Caco-2 (cell line): ENCODE results near the gene CARD11. TPM values are rescaled to one million over a fixed set of nuclear protein-coding genes. Genes with fewer than 3 reads are reported as not detected.

Experiments
- BruUV-seq: library from RNA; stranded (reverse); fragments of 400-500 nt; replicated peaks from 2 replicates; lab custom pipeline; 2021; lab: Mats Ljungman, UMichigan
- CTCF ChIA-PET: fragments of 300-600 bp; sonication (Branson Sonifier 250); formaldehyde crosslinking; loops from one replicate; lab custom pipeline; 2022; ENCODE audit warnings: antibody characterized with exemption; lab: Charles Lee
- POLR2A ChIA-PET: fragments of 300-600 bp; sonication (Branson Sonifier 250); formaldehyde crosslinking; loops from one replicate; lab custom pipeline; 2022; ENCODE audit warnings: antibody characterized with exemption; lab: Charles Lee
- DNase-seq, 2 experiments: peaks; one replicate each; pipeline versions ENCODE4 v3.0.0 to v3.0.0-alpha.2; 2020 to 2022
- H3K27me3 ChIP-seq: replicated peaks from 2 replicates; pipeline ENCODE4 v1.6.0; 2011; ENCODE audit warnings: low read length; ENCODE audit not compliant: control insufficient read depth, insufficient read depth
- H3K36me3 ChIP-seq: 2 replicates; pipeline ENCODE4 v1.5.1; 2011; ENCODE audit warnings: low read length; ENCODE audit not compliant: control insufficient read depth, insufficient read depth
- H3K4me1 ChIP-seq: fragments of 250-450 bp; sonication (Bioruptor Pico); 2 replicates; pipeline ENCODE4 v1.5.1; 2020; ENCODE audit warnings: mild to moderate bottlenecking
- H3K4me3 ChIP-seq: 2 replicates; pipeline ENCODE4 v1.5.1; 2011; ENCODE audit warnings: low read depth, mild to moderate bottlenecking, control low read depth, low read length
- H3K9me3 ChIP-seq: fragments of 250-450 bp; sonication (Bioruptor Pico); 2 replicates; pipeline ENCODE4 v1.5.1; 2020; ENCODE audit warnings: mild to moderate bottlenecking, moderate library complexity
- H3K27ac Mint-ChIP-seq: one replicate; pipeline ENCODE4 v1.8.0; 2022; ENCODE audit warnings: mixed read lengths; ENCODE audit not compliant: unreplicated experiment
- H3K27me3 Mint-ChIP-seq: one replicate; pipeline ENCODE4 v1.8.0; 2022; ENCODE audit warnings: mixed read lengths; ENCODE audit not compliant: insufficient read depth, unreplicated experiment
- H3K36me3 Mint-ChIP-seq: one replicate; pipeline ENCODE4 v1.8.0; 2022; ENCODE audit warnings: mild to moderate bottlenecking, mixed read lengths; ENCODE audit not compliant: insufficient read depth, unreplicated experiment
- H3K4me1 Mint-ChIP-seq: one replicate; pipeline ENCODE4 v1.8.0; 2022; ENCODE audit warnings: low read depth, mixed read lengths; ENCODE audit not compliant: unreplicated experiment
- H3K4me3 Mint-ChIP-seq: one replicate; pipeline ENCODE4 v1.8.0; 2022; ENCODE audit warnings: mild to moderate bottlenecking, moderate library complexity, mixed read lengths; ENCODE audit not compliant: unreplicated experiment
- H3K9me3 Mint-ChIP-seq: one replicate; pipeline ENCODE4 v1.8.0; 2022; ENCODE audit warnings: mixed read lengths; ENCODE audit not compliant: unreplicated experiment
- intact Hi-C: fragments of 100-400 bp; cut with micrococcal nuclease; formaldehyde crosslinking; loops from one replicate; pipeline ENCODE4 v1.10.0; 2022; ENCODE audit not compliant: unreplicated experiment
- total RNA-seq: library from RNA; stranded (reverse); gene quantifications from 2 replicates; pipeline ENCODE4 v1.2.3, GENCODE V29; 2022
- TF ChIP-seq, protein P1 (sequence below), 2 experiments: fragments of 200-600 bp in 1 of 2; IDR thresholded peaks; 1 replicate in 1 of 2; 2 replicates in 1 of 2; pipeline versions ENCODE4 v1.5.1 to v1.8.0; 2011 to 2022; ENCODE audit warnings: antibody characterized with exemption in 1 of 2, control low read depth in 1 of 2, inconsistent platforms in 1 of 2, low read depth in 1 of 2, low read length in 1 of 2, mild to moderate bottlenecking in 1 of 2, moderate library complexity in 1 of 2; ENCODE audit not compliant: insufficient read depth in 1 of 2, severe bottlenecking in 1 of 2, unreplicated experiment in 1 of 2

The CARD11 gene
- total RNA-seq, 1 experiment from 2014 or later = 5.4 TPM

DNA sequence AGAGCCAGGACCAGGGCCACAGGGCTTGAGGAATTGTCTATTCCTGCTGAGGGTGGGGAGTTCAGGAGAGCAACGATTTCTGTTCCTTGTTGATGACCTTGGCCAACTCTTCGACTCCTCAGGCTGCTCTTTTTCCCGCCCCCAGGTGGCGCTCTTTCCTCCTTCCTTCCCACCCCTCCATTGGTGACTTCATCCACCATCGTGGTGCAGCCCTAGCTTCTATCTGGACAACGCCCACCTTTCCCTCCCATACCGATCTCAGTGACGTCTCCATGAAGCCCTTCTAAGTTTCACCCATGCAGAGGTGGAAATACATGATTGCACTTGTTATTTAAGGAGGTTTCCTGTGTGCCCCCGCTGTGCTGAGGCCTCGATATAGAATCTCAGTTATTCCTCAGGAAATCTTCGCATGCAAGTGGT is 22.1 kb upstream of the CARD11 start:
- peak; percentile 49 to 55 for DNase-seq
- TF ChIP-seq, protein P1, sequence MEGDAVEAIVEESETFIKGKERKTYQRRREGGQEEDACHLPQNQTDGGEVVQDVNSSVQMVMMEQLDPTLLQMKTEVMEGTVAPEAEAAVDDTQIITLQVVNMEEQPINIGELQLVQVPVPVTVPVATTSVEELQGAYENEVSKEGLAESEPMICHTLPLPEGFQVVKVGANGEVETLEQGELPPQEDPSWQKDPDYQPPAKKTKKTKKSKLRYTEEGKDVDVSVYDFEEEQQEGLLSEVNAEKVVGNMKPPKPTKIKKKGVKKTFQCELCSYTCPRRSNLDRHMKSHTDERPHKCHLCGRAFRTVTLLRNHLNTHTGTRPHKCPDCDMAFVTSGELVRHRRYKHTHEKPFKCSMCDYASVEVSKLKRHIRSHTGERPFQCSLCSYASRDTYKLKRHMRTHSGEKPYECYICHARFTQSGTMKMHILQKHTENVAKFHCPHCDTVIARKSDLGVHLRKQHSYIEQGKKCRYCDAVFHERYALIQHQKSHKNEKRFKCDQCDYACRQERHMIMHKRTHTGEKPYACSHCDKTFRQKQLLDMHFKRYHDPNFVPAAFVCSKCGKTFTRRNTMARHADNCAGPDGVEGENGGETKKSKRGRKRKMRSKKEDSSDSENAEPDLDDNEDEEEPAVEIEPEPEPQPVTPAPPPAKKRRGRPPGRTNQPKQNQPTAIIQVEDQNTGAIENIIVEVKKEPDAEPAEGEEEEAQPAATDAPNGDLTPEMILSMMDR (IDR thresholded peaks at IDR 0.05; ENCODE audit: insufficient read depth in 1 of 2, low read depth in 1 of 2, low read length in 1 of 2, severe bottlenecking in 1 of 2, unreplicated experiment in 1 of 2) = peak; percentile 53 to 59
- intact Hi-C loops = loop anchor here (1.0 kb wide), 2 partner anchors 90 to 135 kb away; no protein-coding TSS in a partner anchor
- Histone ChIP-seq H3K9me3 (no peaks in the 10 kb centered on the region), H3K27me3 (no peaks in the 10 kb centered on the region), H3K4me3 (no peak overlapping the region), H3K4me1 (no peaks in the 10 kb centered on the region), H3K36me3 (no peaks in the 10 kb centered on the region)
- Mint-ChIP-seq H3K36me3 (no peaks in the 10 kb centered on the region), H3K27ac (no peak overlapping the region), H3K4me3 (no peak overlapping the region), H3K4me1 (no peaks in the 10 kb centered on the region), H3K27me3 (peaks cover 4% of the 10 kb centered on the region), H3K9me3 (no peaks in the 10 kb centered on the region)
- CTCF ChIA-PET = interaction anchor here (0.5 kb wide), 1 partner anchor 25 kb away, joined by 4 read pairs; no protein-coding TSS in a partner anchor
- BruUV-seq = no TSS peak
- POLR2A ChIA-PET = no interaction called here

DNA sequence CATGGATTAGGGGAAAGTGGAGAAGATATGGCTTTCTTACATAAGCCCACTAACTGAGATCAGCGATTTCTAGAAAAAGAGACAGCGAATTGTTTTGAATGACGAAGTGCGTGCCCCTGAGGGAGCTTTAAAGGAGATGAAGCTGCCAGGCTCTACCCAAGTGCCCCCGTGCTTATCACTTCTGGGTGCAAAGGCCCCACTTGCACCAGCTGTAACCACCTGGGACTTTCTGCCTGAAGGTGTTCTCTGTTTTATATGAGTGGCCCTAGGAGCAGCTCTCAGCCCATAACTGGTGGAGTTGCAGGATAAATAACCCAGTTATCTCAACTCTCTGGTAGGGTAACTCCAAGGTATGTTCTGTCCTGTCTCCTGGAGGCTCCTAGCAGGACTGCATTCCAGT is 20.4 kb upstream of the CARD11 start:
- Mint-ChIP-seq H3K4me1 (no peaks in the 10 kb centered on the region), H3K9me3 (no peaks in the 10 kb centered on the region), H3K4me3 (no peak overlapping the region), H3K27me3 (peaks cover 8% of the 10 kb centered on the region), H3K27ac (no peak overlapping the region), H3K36me3 (no peaks in the 10 kb centered on the region)
- no peak for DNase-seq
- intact Hi-C loops = no loop called here
- CTCF ChIA-PET = no interaction called here
- no peaks in the 10 kb centered on the region for H3K36me3 ChIP-seq
- no peaks in the 10 kb centered on the region for H3K9me3 ChIP-seq
- no TSS peak for BruUV-seq
- no peaks in the 10 kb centered on the region for H3K4me1 ChIP-seq
- TF ChIP-seq, protein P1 (IDR thresholded peaks at IDR 0.05; ENCODE audit: insufficient read depth in 1 of 2, low read depth in 1 of 2, low read length in 1 of 2, severe bottlenecking in 1 of 2, unreplicated experiment in 1 of 2) = no peak
- no peaks in the 10 kb centered on the region for H3K27me3 ChIP-seq
- no peak overlapping the region for H3K4me3 ChIP-seq
- POLR2A ChIA-PET = no interaction called here

DNA sequence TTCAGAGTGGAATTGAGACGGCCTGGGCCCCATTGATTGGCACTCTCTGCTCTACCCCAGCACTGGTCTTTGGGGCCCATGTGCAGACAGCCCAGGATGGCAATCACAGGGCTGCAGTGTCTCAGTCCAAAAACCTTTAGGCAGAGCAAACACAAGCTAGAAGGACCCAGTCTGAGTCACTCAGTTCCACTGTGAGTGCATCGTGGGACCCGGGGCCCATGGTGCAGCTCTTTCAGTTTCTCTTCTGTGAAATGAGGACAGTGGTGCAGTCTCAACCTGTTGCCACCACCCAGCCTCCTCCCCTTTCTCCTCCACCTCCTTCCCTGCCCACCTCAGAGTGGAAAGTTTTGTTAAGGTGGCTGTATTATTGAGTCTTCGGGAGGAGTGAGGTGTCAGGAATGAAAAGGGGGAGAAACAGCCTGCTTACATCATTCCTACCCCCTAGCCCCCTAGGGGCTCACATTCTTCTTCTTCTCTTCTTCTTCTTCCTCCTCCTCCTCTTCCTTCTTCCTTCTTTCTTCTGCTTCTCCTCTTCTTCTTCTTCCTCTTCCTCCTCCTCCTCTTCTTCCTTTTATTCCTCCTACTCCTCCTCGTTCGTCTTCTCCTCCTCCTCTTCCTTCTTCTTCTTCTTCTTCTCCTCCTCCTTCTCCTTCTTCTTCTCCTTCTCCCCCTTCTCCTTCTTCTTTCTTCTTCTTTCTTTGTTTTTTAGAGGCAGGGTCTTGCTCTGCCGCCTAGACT is 19.5 kb upstream of the CARD11 start:
- no TSS peak for BruUV-seq
- TF ChIP-seq, protein P1 (IDR thresholded peaks at IDR 0.05; ENCODE audit: insufficient read depth in 1 of 2, low read depth in 1 of 2, low read length in 1 of 2, severe bottlenecking in 1 of 2, unreplicated experiment in 1 of 2) = no peak
- Histone ChIP-seq H3K4me1 (no peaks in the 10 kb centered on the region), H3K9me3 (no peaks in the 10 kb centered on the region), H3K27me3 (no peaks in the 10 kb centered on the region), H3K36me3 (no peaks in the 10 kb centered on the region), H3K4me3 (no peak overlapping the region)
- Mint-ChIP-seq H3K27ac (no peak overlapping the region), H3K4me1 (no peaks in the 10 kb centered on the region), H3K27me3 (peaks cover 8% of the 10 kb centered on the region), H3K36me3 (no peaks in the 10 kb centered on the region), H3K4me3 (no peak overlapping the region), H3K9me3 (no peaks in the 10 kb centered on the region)
- DNase-seq = no peak
- POLR2A ChIA-PET = no interaction called here
- CTCF ChIA-PET = no interaction called here
- intact Hi-C loops = no loop called here
